HTR-8/SVneo (cell line): ENCODE results near the gene EFHB.
"Not testable (repeated sequence)": the region's sequence is repeated elsewhere in the genome, so short reads cannot be mapped to it uniquely, and the experiment has no call there.

ENCODE experiments used
- DNase-seq: peaks from one replicate; pipeline ENCODE4 v3.0.0; 2011; ENCODE audit warnings: low spot score, mixed read lengths; ENCODE audit not compliant: insufficient read length
- FAIRE-seq: peaks from 2 replicates; lab custom pipeline; 2011; peaks lifted over from hg19 to GRCh38; lab: Jason Lieb, UNC

Gene EFHB

GRCh38 chr3:19937459-19938294, 3.7 kb upstream of the EFHB start:
- no peak for FAIRE-seq
- DNase-seq, result no peak

GRCh38 chr3:19932422-19932821, 1.6 kb downstream of the EFHB start:
- no peak for FAIRE-seq
- DNase-seq, result no peak

- FAIRE-seq, result no peak
These were observed 2.2 kb downstream of the EFHB start for GRCh38 chr3:19931767-19932188.

GRCh38 chr3:19931180-19931692, 2.8 kb downstream of the EFHB start:
- DNase-seq (no peak), FAIRE-seq (no peak)

More at GRCh38 chr3:19931767-19932188, 2.2 kb downstream of the EFHB start:
- DNase-seq, result no peak

- FAIRE-seq (no peak), DNase-seq (no peak)
These were observed 13.5 kb downstream of the EFHB start for GRCh38 chr3:19920401-19921080.

- FAIRE-seq, result no peak
- no peak for DNase-seq
These were observed 16.9 kb downstream of the EFHB start for GRCh38 chr3:19917167-19917566.

GRCh38 chr3:19911452-19911851, 22.6 kb downstream of the EFHB start:
- no peak for FAIRE-seq

GRCh38 chr3:19907523-19907922, 26.5 kb downstream of the EFHB start:
- FAIRE-seq, result no peak

More at GRCh38 chr3:19911452-19911851, 22.6 kb downstream of the EFHB start:
- DNase-seq, result no peak

GRCh38 chr3:19903649-19904048, 30.4 kb downstream of the EFHB start:
- no peak for FAIRE-seq
- DNase-seq, result no peak

More at GRCh38 chr3:19907523-19907922, 26.5 kb downstream of the EFHB start:
- DNase-seq, result no peak

- DNase-seq (no peak), FAIRE-seq (no peak)
These were observed 32.1 kb downstream of the EFHB start for GRCh38 chr3:19901918-19902317.

GRCh38 chr3:19901337-19901736, 32.7 kb downstream of the EFHB start:
- no peak for FAIRE-seq
- DNase-seq, result no peak

- DNase-seq, FAIRE-seq: not testable (repeated sequence)
These were observed 34.2 kb downstream of the EFHB start for GRCh38 chr3:19899833-19900232.

GRCh38 chr3:19899264-19899663, 34.8 kb downstream of the EFHB start:
- no peak for DNase-seq
- no peak for FAIRE-seq

- DNase-seq, result peak; percentile 13
These were observed 35.3 kb downstream of the EFHB start for GRCh38 chr3:19898721-19899120.

GRCh38 chr3:19891740-19892139, 42.3 kb downstream of the EFHB start:
- FAIRE-seq (no peak), DNase-seq (no peak)

More at GRCh38 chr3:19898721-19899120, 35.3 kb downstream of the EFHB start:
- FAIRE-seq, result no peak

- DNase-seq (no peak), FAIRE-seq (no peak)
These were observed 45.4 kb downstream of the EFHB start for GRCh38 chr3:19888428-19889152.

GRCh38 chr3:19887122-19887521, 46.9 kb downstream of the EFHB start:
- not testable (repeated sequence) for DNase-seq, FAIRE-seq

GRCh38 chr3:19886404-19886803, 47.6 kb downstream of the EFHB start:
- no peak for DNase-seq
- no peak for FAIRE-seq

GRCh38 chr3:19885468-19885867, 48.5 kb downstream of the EFHB start:
- DNase-seq (peak; percentile 42), FAIRE-seq (no peak)

- no peak for FAIRE-seq
- DNase-seq, result no peak
These were observed 52.2 kb downstream of the EFHB start for GRCh38 chr3:19881852-19882251.
